Inferior parietal cortex (tissue), 1 donor: ENCODE measurements around the gene RMI2.
A peak's percentile ranks its signal among the peaks of the same experiment; 100 is the strongest.
"Not testable (repeated sequence)": the region's sequence is repeated elsewhere in the genome, so short reads cannot be mapped to it uniquely, and the experiment has no call there.

Source experiments
- DNase-seq: peaks from one replicate; pipeline ENCODE4 v3.0.0-alpha.2; 2016; ENCODE audit errors: extremely low spot score

RMI2 gene

GRCh38 chr16:11345040-11345862 is at the start of gene RMI2:
Gene RMI2 (plus strand): TSS chr16:11345459. CDS start chr16:11345472, 13 bp downstream.
- peak; percentile 98 for DNase-seq

- DNase-seq, result no peak
These were observed 49.6 kb upstream of the RMI2 start for GRCh38 chr16:11295672-11296071.

- no peak for DNase-seq
These were observed 48.9 kb upstream of the RMI2 start for GRCh38 chr16:11296351-11296705.

- DNase-seq, result no peak
These were observed 48.4 kb upstream of the RMI2 start for GRCh38 chr16:11296706-11297491.

GRCh38 chr16:11297492-11298142 is 47.6 kb upstream of the RMI2 start:
- peak; percentile 42 for DNase-seq

- no peak for DNase-seq
These were observed 46.9 kb upstream of the RMI2 start for GRCh38 chr16:11298143-11298900.

- DNase-seq, result not testable (repeated sequence)
These were observed 46.2 kb upstream of the RMI2 start for GRCh38 chr16:11298950-11299547.

- no peak for DNase-seq
These were observed 45.2 kb upstream of the RMI2 start for GRCh38 chr16:11299865-11300559.

GRCh38 chr16:11300560-11300892 is 44.7 kb upstream of the RMI2 start:
- no peak for DNase-seq

GRCh38 chr16:11301645-11302501 is 43.4 kb upstream of the RMI2 start:
- DNase-seq, result no peak

GRCh38 chr16:11302977-11303376 is 42.3 kb upstream of the RMI2 start:
- DNase-seq, result no peak

- no peak for DNase-seq
These were observed 41.7 kb upstream of the RMI2 start for GRCh38 chr16:11303405-11304138.

- no peak for DNase-seq
These were observed 38.9 kb upstream of the RMI2 start for GRCh38 chr16:11306381-11306780.

GRCh38 chr16:11306997-11307638 is 38.1 kb upstream of the RMI2 start:
- no peak for DNase-seq

GRCh38 chr16:11307639-11308492 is 37.4 kb upstream of the RMI2 start:
- DNase-seq, result no peak

- DNase-seq, result no peak
These were observed 36.6 kb upstream of the RMI2 start for GRCh38 chr16:11308493-11309283.
